Activated T-cell treated with anti-CD3 and anti-CD28 coated beads, Interleukin-2, amount 50 U/mL, for 24 hours (primary cell): ENCODE data around the gene AP1M2.
"Not testable (repeated sequence)": the region's sequence is repeated elsewhere in the genome, so short reads cannot be mapped to it uniquely, and the experiment has no call there.

Experiments
- DNase-seq: peaks from one replicate; pipeline ENCODE4 v3.0.0-alpha.2; 2020
- H3K27ac Mint-ChIP-seq: 2 replicates; pipeline ENCODE4 v1.8.0; 2020; ENCODE audit warnings: mild to moderate bottlenecking, mixed read lengths
- H3K27me3 Mint-ChIP-seq: 2 replicates; pipeline ENCODE4 v1.8.0; 2020; ENCODE audit warnings: mixed read lengths
- H3K36me3 Mint-ChIP-seq: 2 replicates; pipeline ENCODE4 v1.8.0; 2020; ENCODE audit warnings: low read depth, mixed read lengths
- H3K4me1 Mint-ChIP-seq: 2 replicates; pipeline ENCODE4 v1.8.0; 2020; ENCODE audit warnings: low read depth, mixed read lengths
- H3K4me3 Mint-ChIP-seq: 2 replicates; pipeline ENCODE4 v1.8.0; 2020; ENCODE audit warnings: mild to moderate bottlenecking, moderate library complexity, mixed read lengths
- H3K9me3 Mint-ChIP-seq: 2 replicates; pipeline ENCODE4 v1.8.0; 2020; ENCODE audit warnings: mixed read lengths

Gene AP1M2

DNA sequence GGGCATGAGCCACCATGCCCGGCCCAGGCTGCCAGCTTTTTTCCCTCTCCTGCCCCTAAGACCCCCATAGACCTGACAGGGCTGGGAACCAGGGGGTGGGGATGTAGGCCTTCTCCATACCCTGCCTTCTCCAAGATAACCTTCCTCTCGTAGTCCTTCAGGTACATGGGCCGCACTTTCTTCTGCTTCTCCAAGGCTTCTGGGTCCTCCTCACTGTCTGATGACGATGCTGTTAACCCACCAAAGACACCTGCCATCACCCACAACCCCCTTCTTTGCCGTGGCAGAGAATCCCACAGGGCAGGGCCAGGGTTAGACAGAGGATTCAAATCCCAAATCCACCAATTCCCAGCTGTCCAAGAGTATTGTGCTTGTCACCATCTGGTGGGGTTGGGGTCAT is 24.5 kb downstream of the AP1M2 start:
- Mint-ChIP-seq H3K27ac (peak overlapping the region; percentile 76), H3K27me3 (no peaks in the 10 kb centered on the region), H3K4me1 (peaks cover 42% of the 10 kb centered on the region), H3K36me3 (peaks cover 81% of the 10 kb centered on the region), H3K4me3 (no peak overlapping the region), H3K9me3 (no peaks in the 10 kb centered on the region)
- DNase-seq: no peak

DNA sequence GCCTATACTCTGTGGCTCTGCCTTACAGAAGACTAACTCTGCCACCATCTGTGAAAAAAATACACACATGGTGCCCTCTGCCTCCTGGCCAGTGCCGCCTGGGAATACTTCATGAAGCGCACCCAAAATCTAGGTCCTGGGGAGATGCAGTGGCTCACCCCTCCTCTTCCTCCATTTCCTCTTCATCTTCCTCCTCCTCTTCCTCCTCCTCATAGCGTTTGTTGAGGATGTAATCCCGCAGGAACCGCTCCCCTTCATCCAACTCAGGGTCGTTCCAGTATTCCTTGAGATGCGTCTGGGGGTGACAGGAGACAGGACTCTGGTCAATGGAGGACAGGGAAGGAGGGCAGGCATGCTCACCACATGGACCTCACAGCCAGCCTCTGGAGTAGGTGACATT is 27.0 kb downstream of the AP1M2 start:
- no peak overlapping the region for H3K4me3 Mint-ChIP-seq

DNA sequence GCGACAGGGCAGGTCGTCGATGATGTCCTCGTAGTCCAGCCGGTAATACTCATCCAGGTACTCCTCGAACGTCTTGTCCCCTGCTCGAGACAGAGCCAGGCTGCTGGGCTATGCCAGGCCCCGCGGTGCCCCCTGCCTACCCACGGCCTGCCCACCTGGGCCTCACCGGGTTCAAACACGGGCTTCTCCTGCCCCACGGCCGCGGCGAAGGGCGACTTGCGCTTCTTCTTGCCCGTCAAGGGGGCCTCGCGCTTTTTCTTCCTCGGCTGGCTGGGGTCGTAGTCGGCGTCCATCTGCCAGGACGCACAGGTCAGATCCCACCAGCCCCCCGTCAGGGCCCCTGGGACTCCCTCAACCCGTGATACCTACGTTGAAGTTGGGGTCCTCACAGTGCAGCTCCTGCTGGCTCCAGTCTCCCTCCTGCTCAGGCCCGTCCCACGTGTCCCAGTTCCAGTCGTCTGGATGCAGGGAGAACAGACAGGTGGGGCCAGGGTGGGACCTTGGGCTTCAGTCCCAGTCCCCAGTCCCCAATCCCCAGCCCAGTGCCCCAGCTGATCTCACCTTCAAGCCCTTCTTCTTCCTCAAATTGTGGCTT is 29.4 kb downstream of the AP1M2 start:
- H3K4me3 Mint-ChIP-seq: no peak overlapping the region
- H3K4me1 Mint-ChIP-seq: peaks cover 52% of the 10 kb centered on the region
- H3K9me3 Mint-ChIP-seq: no peaks in the 10 kb centered on the region
- H3K27me3 Mint-ChIP-seq: no peaks in the 10 kb centered on the region
- peaks cover 94% of the 10 kb centered on the region for H3K36me3 Mint-ChIP-seq
- peak overlapping the region; percentile 82 for H3K27ac Mint-ChIP-seq
- DNase-seq: no peak

More for the DNA sequence above, 27.0 kb downstream of the AP1M2 start:
- Mint-ChIP-seq H3K36me3 (peaks cover 82% of the 10 kb centered on the region), H3K27ac (peak overlapping the region; percentile 9), H3K27me3 (no peaks in the 10 kb centered on the region), H3K9me3 (no peaks in the 10 kb centered on the region), H3K4me1 (peaks cover 38% of the 10 kb centered on the region)
- DNase-seq: no peak

DNA sequence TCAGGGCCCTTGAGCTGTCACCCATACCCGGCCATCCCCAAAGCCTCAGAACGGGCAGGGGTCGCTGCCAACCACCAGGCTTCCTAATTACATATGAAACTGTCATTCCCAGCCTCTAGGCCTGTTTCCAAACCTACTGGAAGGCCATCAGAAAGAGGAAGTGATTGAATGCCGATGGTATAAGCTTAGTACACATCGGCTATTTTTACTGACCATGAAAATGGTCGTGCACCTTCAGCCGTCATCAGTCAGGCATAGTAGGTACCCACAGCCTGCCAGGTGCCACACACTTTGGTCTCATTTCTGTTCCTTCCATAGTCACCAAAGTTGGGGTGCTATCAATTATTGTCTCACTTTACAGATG is 31.5 kb downstream of the AP1M2 start:
- no peak overlapping the region for H3K4me3 Mint-ChIP-seq
- H3K9me3 Mint-ChIP-seq: no peaks in the 10 kb centered on the region
- peaks cover 49% of the 10 kb centered on the region for H3K4me1 Mint-ChIP-seq
- H3K27ac Mint-ChIP-seq: peak overlapping the region; percentile 93
- no peak for DNase-seq
- peaks cover 94% of the 10 kb centered on the region for H3K36me3 Mint-ChIP-seq
- no peaks in the 10 kb centered on the region for H3K27me3 Mint-ChIP-seq

DNA sequence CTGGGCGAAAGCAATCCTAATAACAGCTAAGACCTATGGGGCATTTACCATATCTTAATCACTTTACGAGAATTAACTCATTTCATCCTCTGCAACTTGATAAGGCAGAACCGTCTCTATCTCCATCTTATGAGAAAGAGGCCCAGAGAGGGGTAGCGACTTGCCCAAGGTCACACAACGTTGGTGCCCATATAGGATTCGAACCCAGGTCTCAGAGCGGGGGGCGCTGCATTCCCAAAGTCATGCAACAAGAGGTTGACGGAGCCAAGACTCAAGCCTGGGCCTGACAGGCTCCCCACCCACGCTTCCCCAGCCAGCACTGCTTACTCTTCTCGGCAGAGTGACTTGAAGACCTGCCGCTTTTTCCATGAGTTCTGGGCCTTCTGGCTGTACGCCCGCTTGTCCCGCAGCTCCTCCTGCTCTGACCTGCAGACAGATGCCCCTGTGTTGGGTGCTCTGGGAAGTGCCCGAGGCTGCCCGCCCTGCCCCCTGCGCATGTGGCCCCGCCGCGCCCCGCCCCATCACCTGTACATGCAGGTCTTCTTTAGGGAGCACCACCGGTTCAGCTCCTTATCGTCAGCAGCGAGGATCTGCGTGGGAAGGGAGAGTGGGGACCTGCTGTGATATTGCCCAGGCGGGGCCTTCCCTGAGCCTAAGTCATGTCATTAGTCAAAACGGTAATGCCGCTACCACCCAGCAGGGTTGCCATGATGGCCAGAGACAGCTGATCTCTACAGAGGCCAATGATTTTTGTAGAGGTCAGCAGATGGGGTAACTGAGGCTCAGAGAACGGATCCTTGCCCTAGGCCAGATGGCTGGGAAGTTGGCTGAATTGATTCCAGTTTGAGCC is 32.1 kb downstream of the AP1M2 start:
- no peak overlapping the region for H3K4me3 Mint-ChIP-seq
- no peaks in the 10 kb centered on the region for H3K27me3 Mint-ChIP-seq
- H3K36me3 Mint-ChIP-seq: peaks cover 94% of the 10 kb centered on the region
- peak overlapping the region; percentile 93 for H3K27ac Mint-ChIP-seq
- no peak for DNase-seq
- H3K9me3 Mint-ChIP-seq: no peaks in the 10 kb centered on the region
- peaks cover 54% of the 10 kb centered on the region for H3K4me1 Mint-ChIP-seq

DNA sequence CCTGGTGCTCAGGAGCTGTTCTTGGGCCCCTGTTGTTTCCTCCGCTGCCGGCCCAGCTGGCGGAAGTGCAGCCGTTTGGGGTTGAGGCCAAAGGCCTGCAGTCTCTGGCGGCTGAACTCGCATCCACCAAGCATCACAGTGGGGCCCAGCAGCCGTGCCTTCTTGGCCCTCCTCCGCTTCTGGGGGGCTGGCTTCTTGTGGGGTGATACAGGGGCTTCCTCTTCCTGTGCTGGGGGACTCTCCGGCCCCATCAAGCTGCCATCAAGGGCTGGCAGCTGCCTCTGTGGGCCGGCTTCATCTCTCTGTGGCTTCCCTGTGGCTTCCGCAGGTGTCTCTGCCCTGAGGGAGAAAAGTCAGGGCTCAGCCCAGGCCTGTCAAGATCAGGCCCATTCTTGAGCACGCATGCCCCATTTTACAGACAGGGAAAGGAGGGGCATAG is 33.1 kb downstream of the AP1M2 start:
- no peaks in the 10 kb centered on the region for H3K27me3 Mint-ChIP-seq
- H3K4me1 Mint-ChIP-seq: peaks cover 54% of the 10 kb centered on the region
- H3K36me3 Mint-ChIP-seq: peaks cover 93% of the 10 kb centered on the region
- peak overlapping the region; percentile 51 for H3K4me3 Mint-ChIP-seq
- peak; percentile 64 for DNase-seq
- H3K27ac Mint-ChIP-seq: peak overlapping the region; percentile 93
- H3K9me3 Mint-ChIP-seq: no peaks in the 10 kb centered on the region

DNA sequence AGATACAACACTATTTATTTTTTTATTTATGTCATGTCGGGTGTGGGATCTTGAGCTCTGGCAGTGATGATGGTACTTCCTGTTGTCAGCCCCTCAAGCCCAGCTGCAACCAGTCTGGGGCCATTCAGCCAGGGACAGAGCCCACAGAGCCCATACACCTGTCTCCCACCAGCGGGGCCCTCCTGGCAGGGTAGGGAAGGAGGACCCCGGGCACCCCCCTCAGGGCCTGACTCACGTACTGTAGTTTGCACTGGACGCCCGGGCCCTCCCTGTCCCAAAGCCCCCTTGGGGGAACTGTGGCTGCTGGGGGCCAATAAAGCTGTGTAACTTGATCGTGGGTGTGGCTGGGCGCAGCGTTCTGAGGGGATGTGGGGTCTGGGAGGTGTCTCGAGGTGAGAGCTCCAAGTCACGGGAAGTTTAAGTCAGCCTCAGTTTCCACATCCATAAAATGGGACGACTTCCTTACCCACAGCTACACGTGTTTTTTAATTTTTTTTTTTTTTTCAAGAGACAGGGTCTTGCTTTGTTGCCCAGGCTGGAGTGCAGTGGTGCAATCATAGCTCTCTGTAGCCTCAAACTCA is 33.9 kb downstream of the AP1M2 start:
- H3K27me3 Mint-ChIP-seq: no peaks in the 10 kb centered on the region
- no peaks in the 10 kb centered on the region for H3K9me3 Mint-ChIP-seq
- peak overlapping the region; percentile 93 for H3K27ac Mint-ChIP-seq
- peak; percentile 41 for DNase-seq
- peaks cover 93% of the 10 kb centered on the region for H3K36me3 Mint-ChIP-seq
- peak overlapping the region; percentile 51 for H3K4me3 Mint-ChIP-seq
- peaks cover 51% of the 10 kb centered on the region for H3K4me1 Mint-ChIP-seq

DNA sequence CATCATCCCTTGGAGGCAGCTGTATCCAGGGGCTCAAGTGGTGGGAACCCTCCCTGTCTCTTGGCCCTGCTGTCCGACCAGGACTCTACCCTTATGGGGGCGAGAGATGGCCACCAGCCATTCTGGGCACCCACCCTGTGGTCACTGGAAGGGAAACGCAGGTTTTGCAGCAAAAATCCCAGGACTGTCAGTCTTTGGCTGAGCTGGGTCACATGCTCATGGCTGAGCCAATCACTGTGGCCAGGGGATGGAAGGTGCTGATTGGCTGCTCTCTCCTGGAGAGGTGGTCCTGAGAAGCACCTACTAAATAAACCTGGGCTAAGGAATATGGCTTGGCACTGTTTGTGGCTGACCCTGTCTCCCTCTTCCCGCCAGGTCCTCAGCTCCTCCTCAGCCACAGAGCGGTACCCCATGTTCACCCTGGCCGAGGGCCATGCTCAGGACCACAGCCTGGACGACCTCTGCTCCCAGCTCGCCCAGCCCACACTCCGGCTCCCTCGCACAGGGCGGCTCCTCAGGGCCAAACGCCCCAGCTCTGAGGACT is 34.5 kb downstream of the AP1M2 start:
- no peaks in the 10 kb centered on the region for H3K9me3 Mint-ChIP-seq
- H3K36me3 Mint-ChIP-seq: peaks cover 89% of the 10 kb centered on the region
- no peaks in the 10 kb centered on the region for H3K27me3 Mint-ChIP-seq
- H3K27ac Mint-ChIP-seq: peak overlapping the region; percentile 93
- H3K4me1 Mint-ChIP-seq: peaks cover 49% of the 10 kb centered on the region
- peak; percentile 59 for DNase-seq
- H3K4me3 Mint-ChIP-seq: no peak overlapping the region

DNA sequence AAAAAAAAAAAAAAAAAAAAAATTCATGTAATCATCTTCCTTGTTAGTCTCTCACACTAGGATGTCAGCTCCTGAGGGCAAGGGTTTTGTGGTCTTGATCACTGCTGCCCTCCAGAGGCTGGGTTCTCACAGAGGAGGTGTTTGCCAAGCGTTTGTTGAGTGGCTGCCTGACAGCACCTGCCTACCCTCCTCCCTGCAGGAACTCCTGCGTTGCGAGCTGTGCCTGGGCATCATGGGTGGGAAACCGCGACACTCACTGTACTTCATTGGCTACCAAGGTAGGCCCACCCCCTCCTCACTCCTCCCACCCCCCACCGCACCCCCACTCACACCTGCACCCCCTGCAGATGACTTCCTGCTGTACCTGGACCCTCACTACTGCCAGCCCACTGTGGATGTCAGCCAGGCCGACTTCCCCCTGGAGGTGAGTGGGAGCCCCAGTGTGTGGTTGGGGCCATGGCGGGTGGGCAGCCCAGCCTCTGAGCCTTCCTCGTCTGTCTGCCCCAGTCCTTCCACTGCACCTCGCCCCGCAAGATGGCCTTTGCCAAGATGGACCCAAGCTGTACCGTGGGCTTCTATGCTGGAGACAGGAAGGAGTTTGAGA is 35.3 kb downstream of the AP1M2 start:
- no peaks in the 10 kb centered on the region for H3K27me3 Mint-ChIP-seq
- peak; percentile 62 for DNase-seq
- H3K27ac Mint-ChIP-seq: peak overlapping the region; percentile 83
- no peaks in the 10 kb centered on the region for H3K9me3 Mint-ChIP-seq
- H3K36me3 Mint-ChIP-seq: peaks cover 90% of the 10 kb centered on the region
- H3K4me1 Mint-ChIP-seq: peaks cover 51% of the 10 kb centered on the region
- H3K4me3 Mint-ChIP-seq: no peak overlapping the region

DNA sequence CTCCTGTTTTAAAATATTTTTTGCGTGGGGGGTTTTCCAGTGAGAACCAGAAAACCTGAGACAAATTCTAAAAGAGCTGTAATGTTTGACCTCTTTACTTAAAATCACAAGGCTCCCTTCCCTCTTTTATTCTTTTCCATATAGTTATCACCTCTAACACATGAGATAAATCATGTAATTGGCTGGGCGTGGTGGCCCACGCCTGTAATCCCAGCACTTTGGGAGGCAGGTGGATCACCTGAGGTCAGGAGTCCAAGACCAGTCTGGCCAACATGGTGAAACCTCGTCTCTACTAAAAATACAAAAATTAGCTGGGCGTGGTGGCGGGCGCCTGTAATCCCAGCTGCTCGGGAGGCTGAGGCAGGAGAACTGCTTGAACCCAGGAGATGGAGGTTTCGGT is 36.1 kb downstream of the AP1M2 start:
- Mint-ChIP-seq H3K36me3 (peaks cover 85% of the 10 kb centered on the region), H3K27ac (peak overlapping the region; percentile 71), H3K4me1 (peaks cover 49% of the 10 kb centered on the region)
- not testable (repeated sequence) for H3K27me3 Mint-ChIP-seq, DNase-seq, H3K9me3 Mint-ChIP-seq, H3K4me3 Mint-ChIP-seq

DNA sequence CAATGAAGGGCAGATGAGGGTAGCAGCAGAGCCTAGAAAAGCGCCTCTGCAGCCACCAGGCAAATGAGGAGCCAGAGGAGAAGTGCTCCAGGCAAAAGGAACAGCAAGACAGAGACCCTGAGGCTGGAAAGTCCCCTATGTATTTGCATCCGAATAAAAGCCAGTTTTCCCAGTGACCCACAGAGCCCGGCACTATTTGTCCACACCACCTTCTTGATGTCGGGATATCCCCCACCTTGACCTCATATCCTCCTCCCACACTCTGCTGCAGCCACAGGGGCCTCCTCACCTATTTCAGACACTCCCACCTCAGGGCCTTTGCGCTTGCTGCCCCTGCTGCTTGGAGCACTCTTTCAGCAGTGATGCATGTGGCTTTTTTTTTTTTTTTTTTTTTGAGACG is 36.8 kb downstream of the AP1M2 start:
- H3K4me1 Mint-ChIP-seq: peaks cover 44% of the 10 kb centered on the region
- H3K27ac Mint-ChIP-seq: peak overlapping the region; percentile 69
- H3K4me3 Mint-ChIP-seq: no peak overlapping the region
- no peaks in the 10 kb centered on the region for H3K9me3 Mint-ChIP-seq
- H3K27me3 Mint-ChIP-seq: no peaks in the 10 kb centered on the region
- peaks cover 78% of the 10 kb centered on the region for H3K36me3 Mint-ChIP-seq
- DNase-seq: no peak

DNA sequence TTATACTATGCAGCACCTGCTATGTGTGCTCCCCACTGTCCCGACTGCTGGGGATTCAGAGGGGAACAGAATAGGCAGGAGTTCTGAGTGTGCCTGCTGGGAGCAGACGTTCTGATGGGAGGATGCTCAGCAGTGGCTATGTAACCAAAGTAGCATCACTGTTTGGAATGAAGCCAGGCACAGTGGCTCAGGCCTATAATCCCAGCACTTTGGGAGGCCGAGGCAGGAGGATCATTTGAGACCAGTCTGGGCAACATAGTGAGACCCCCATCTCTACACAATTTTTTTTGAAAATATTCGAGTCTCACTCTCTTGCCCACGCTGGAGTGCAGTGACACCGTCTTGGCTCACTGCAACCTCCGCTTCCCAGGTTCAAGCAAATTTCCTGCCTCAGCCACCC is 37.4 kb downstream of the AP1M2 start:
- Mint-ChIP-seq H3K4me3 (no peak overlapping the region), H3K27ac (peak overlapping the region; percentile 69), H3K4me1 (peaks cover 44% of the 10 kb centered on the region), H3K36me3 (peaks cover 76% of the 10 kb centered on the region), H3K9me3 (no peaks in the 10 kb centered on the region), H3K27me3 (no peaks in the 10 kb centered on the region)
- no peak for DNase-seq

DNA sequence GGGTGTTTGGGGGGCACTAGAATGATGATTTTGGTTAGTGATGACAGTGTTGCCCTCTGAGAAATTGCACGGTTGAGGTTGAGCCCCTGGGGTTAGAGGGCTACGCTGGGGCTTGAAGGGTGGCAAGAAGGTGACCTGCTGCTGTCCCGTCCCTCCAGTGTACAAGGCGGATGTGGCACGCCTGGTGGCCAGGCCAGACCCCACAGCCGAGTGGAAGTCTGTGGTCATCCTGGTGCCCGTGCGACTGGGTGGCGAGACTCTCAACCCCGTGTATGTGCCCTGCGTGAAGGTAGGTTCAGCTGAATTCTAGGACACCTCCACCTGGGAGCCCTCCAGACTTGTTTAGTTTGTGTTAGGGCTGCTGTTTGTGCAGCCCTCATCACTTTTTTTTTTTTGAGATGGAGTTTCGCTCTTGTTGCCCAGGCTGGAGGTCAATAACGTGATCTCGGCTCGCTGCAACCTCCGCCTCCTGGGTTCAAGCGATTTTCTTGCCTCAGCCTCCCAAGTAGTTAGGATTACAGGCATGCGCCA is 38.3 kb downstream of the AP1M2 start:
- Mint-ChIP-seq H3K9me3 (no peaks in the 10 kb centered on the region), H3K36me3 (peaks cover 72% of the 10 kb centered on the region), H3K27ac (peak overlapping the region; percentile 52), H3K4me1 (peaks cover 40% of the 10 kb centered on the region), H3K4me3 (no peak overlapping the region), H3K27me3 (no peaks in the 10 kb centered on the region)
- no peak for DNase-seq

DNA sequence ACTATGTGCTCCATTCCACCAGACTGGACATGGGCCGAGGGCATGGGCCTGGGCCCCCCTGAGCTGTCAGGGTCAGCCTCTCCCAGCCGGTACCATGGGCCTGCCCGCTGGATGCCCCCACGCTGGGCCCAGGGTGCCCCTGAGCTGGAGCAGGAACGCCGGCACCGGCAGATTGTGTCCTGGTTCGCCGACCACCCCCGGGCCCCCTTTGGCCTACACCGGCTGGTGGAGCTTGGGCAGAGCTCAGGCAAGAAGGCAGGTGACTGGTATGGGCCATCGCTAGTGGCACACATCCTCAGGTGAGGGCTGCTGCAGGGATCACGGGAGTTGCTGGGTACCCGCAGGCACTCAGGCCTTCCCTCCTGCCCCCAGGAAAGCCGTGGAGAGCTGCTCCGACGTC is 40.3 kb downstream of the AP1M2 start:
- Mint-ChIP-seq H3K27ac (no peak overlapping the region), H3K4me3 (no peak overlapping the region)

More for the DNA sequence above, 40.3 kb downstream of the AP1M2 start:
- Mint-ChIP-seq H3K4me1 (peaks cover 28% of the 10 kb centered on the region), H3K27me3 (no peaks in the 10 kb centered on the region), H3K9me3 (no peaks in the 10 kb centered on the region), H3K36me3 (peaks cover 52% of the 10 kb centered on the region)
- no peak for DNase-seq
